Activated CD8-positive, alpha-beta T cell treated with anti-CD3 and anti-CD28 coated beads for 36 hours (primary cell): Measurements from ENCODE around the gene MACROD1. TPM values are rescaled to one million over a fixed set of nuclear protein-coding genes. Genes with fewer than 3 reads are reported as not detected.

Experiments
- ATAC-seq: fragments of 200-7000 bp; cut with Tn5 transposase; one replicate; pipeline ENCODE4 v1.10.0; 2021; ENCODE audit warnings: mild to moderate bottlenecking, moderate library complexity
- CTCF ChIA-PET: fragments of 350-600 bp; sonication (Branson Sonifier 250); formaldehyde crosslinking; loops from one replicate; lab custom pipeline; 2021; ENCODE audit warnings: antibody characterized with exemption; lab: Charles Lee
- POLR2A ChIA-PET: fragments of 350-600 bp; sonication (Branson Sonifier 250); formaldehyde crosslinking; loops from one replicate; lab custom pipeline; 2021; ENCODE audit warnings: antibody characterized with exemption; lab: Charles Lee
- DNase-seq: peaks from one replicate; pipeline ENCODE4 v3.0.0-alpha.2; 2020
- H3K27ac Mint-ChIP-seq: one replicate; pipeline ENCODE4 v1.8.0; 2021; ENCODE audit warnings: mild to moderate bottlenecking, mixed read lengths
- H3K27me3 Mint-ChIP-seq: one replicate; pipeline ENCODE4 v1.8.0; 2021; ENCODE audit warnings: mixed read lengths
- H3K36me3 Mint-ChIP-seq: one replicate; pipeline ENCODE4 v1.8.0; 2021; ENCODE audit warnings: low read depth, mixed read lengths
- H3K4me1 Mint-ChIP-seq: one replicate; pipeline ENCODE4 v1.8.0; 2021; ENCODE audit warnings: low read depth, mixed read lengths
- H3K4me3 Mint-ChIP-seq: one replicate; pipeline ENCODE4 v1.8.0; 2021; ENCODE audit warnings: mild to moderate bottlenecking, moderate library complexity, mixed read lengths
- H3K9me3 Mint-ChIP-seq: one replicate; pipeline ENCODE4 v1.8.0; 2021; ENCODE audit warnings: mixed read lengths
- CTCF ChIP-seq: fragments of 200-600 bp; IDR thresholded peaks from one replicate; pipeline ENCODE4 v1.8.0; 2022; ENCODE audit warnings: antibody characterized with exemption, mild to moderate bottlenecking
- intact Hi-C: fragments of 100-400 bp; cut with micrococcal nuclease; formaldehyde crosslinking; loops from one replicate; pipeline ENCODE4 v1.10.0; 2022
- total RNA-seq, 2 experiments: library from RNA; stranded (reverse); gene quantifications; one replicate each; pipeline ENCODE4 v1.2.3, GENCODE V29; 2021

MACROD1 gene
- total RNA-seq, 2 experiments from 2014 or later, result 38.7 to 38.8 TPM

- ChIA-PET POLR2A (interaction anchor here (0.7 to 9.7 kb wide), 15 partner anchors 7 to 119 kb away, joined by 3 to 206 read pairs (median 4); partner anchors contain the start of genes ESRRA, FKBP2, NUDT22 and PLCB3), CTCF (interaction anchor here (0.7 to 7.5 kb wide), 25 partner anchors 9 to 155 kb away, joined by 3 to 111 read pairs (median 7); partner anchors contain the start of genes BAD, CATSPERZ, FKBP2 and NUDT22)
- intact Hi-C loops, result loop anchor here (5.0 kb wide), 1 partner anchor 98 kb away; the partner anchor contains the start of gene CATSPERZ
- no peaks in the 10 kb centered on the region for H3K27me3 Mint-ChIP-seq
- peak; percentile 62 for TF ChIP-seq CTCF
- peak overlapping the region; percentile 53 for H3K4me3 Mint-ChIP-seq
- peaks cover 44% of the 10 kb centered on the region for H3K4me1 Mint-ChIP-seq
- H3K36me3 Mint-ChIP-seq, result peaks cover 79% of the 10 kb centered on the region
- DNase-seq, result peak; percentile 87
- peak overlapping the region; percentile 65 for H3K27ac Mint-ChIP-seq
- ATAC-seq, result peak; percentile 10
- no peaks in the 10 kb centered on the region for H3K9me3 Mint-ChIP-seq
Measured at GRCh38 chr11:64204464-64204989, 38.6 kb upstream of the MACROD1 start.

- Mint-ChIP-seq H3K27me3 (no peaks in the 10 kb centered on the region), H3K36me3 (peaks cover 78% of the 10 kb centered on the region), H3K4me1 (peaks cover 40% of the 10 kb centered on the region), H3K9me3 (no peaks in the 10 kb centered on the region), H3K4me3 (no peak overlapping the region), H3K27ac (peak overlapping the region; percentile 65)
- no peak for DNase-seq
- intact Hi-C loops, result loop anchor here (5.0 kb wide), 1 partner anchor 98 kb away; the partner anchor contains the start of gene CATSPERZ
- ATAC-seq, result no peak
- POLR2A ChIA-PET, result interaction anchor here (0.7 to 9.7 kb wide), 12 partner anchors 8 to 120 kb away, joined by 3 to 206 read pairs (median 4); partner anchors contain the start of genes ESRRA, FKBP2, NUDT22 and PLCB3
- TF ChIP-seq CTCF, result no peak
- CTCF ChIA-PET, result interaction anchor here (0.7 to 7.5 kb wide), 24 partner anchors 9 to 155 kb away, joined by 3 to 111 read pairs (median 7); partner anchors contain the start of genes BAD, CATSPERZ, FKBP2 and NUDT22
Measured at GRCh38 chr11:64204080-64204440, 38.1 kb upstream of the MACROD1 start.

- Mint-ChIP-seq H3K4me3 (no peak overlapping the region), H3K27ac (peak overlapping the region; percentile 49), H3K4me1 (peaks cover 35% of the 10 kb centered on the region), H3K27me3 (no peaks in the 10 kb centered on the region), H3K36me3 (peaks cover 75% of the 10 kb centered on the region), H3K9me3 (no peaks in the 10 kb centered on the region)
- ChIA-PET POLR2A (interaction anchor here (0.7 to 9.7 kb wide), 7 partner anchors 14 to 99 kb away, joined by 3 to 206 read pairs (median 55); partner anchors contain the start of genes ESRRA, FKBP2, NUDT22 and PPP1R14B), CTCF (interaction anchor here (1.4 to 7.5 kb wide), 15 partner anchors 8 to 151 kb away, joined by 5 to 111 read pairs (median 11); partner anchors contain the start of genes CATSPERZ, NUDT22, PLCB3 and PPP1R14B)
- DNase-seq (no peak), ATAC-seq (no peak)
- no peak for TF ChIP-seq CTCF
- intact Hi-C loops, result loop anchor here (5.0 kb wide), 1 partner anchor 99 kb away; the partner anchor contains the start of gene CATSPERZ
Measured at GRCh38 chr11:64203421-64204079, 37.6 kb upstream of the MACROD1 start.

GRCh38 chr11:64202992-64203391, 37.1 kb upstream of the MACROD1 start:
- CTCF ChIA-PET, result interaction anchor here (2.2 to 7.5 kb wide), 2 partner anchors 100 to 129 kb away, joined by 10 to 111 read pairs; partner anchors contain the start of gene CATSPERZ
- no peak for TF ChIP-seq CTCF
- intact Hi-C loops, result loop anchor here (5.0 kb wide), 1 partner anchor 99 kb away; the partner anchor contains the start of gene CATSPERZ
- Mint-ChIP-seq H3K27me3 (no peaks in the 10 kb centered on the region), H3K4me3 (no peak overlapping the region), H3K9me3 (no peaks in the 10 kb centered on the region), H3K27ac (peak overlapping the region; percentile 13), H3K4me1 (peaks cover 34% of the 10 kb centered on the region), H3K36me3 (peaks cover 74% of the 10 kb centered on the region)
- no peak for DNase-seq
- POLR2A ChIA-PET, result interaction anchor here (9.4 kb wide), 1 partner anchor 13 kb away, joined by 206 read pairs; the partner anchor contains the start of gene STIP1
- no peak for ATAC-seq
